ENCODE measurements around the gene VPS26C.
A peak's percentile ranks its signal among the peaks of the same experiment; 100 is the strongest.
"Not testable (repeated sequence)": the region's sequence is repeated elsewhere in the genome, so short reads cannot be mapped to it uniquely, and the experiment has no call there.

VPS26C gene

DNA sequence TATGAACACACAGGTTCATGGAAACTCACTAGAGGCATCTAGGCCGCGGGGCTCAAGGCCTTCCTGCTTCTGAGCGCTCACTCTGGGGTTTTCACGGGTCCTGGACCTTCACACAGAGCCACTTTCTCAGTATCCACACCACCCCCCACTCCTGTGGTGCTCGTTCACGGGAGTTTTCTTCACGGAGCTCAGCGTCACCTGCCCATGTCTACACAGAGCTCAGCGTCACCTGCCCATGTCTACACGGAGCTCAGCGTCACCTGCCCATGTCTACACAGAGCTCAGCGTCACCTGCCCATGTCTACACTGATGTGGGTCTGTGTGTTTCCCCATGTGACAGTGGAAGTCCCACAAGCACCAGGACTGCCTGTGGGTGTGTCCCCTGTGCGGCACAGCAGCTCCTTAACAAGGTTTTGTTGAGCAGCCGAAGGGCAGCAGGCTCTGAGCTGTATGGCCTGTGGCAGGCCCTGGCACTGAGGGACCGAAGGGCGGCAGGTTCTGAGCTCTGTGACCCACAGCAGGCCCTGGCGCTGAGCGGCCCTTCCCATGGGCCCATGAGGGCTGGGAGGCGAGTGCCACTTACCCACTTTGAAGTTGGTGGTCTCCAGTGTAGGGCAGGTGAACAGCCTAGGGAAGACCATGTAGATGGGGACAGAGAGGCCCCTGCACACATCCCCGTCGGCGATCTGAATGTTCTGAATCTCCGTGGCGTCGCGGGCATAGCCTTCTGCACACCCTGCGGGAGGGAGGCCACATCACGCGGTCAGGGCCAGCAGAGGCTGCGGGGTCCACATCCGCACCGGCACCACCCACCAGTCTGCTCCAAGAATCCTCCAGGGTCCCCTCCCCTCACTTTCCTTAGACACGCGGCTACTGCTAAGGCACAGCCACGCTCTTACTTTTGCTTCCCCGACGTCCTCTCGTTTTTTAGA is 39.8 kb downstream of the VPS26C start:
- DNase-seq = no peak

DNA sequence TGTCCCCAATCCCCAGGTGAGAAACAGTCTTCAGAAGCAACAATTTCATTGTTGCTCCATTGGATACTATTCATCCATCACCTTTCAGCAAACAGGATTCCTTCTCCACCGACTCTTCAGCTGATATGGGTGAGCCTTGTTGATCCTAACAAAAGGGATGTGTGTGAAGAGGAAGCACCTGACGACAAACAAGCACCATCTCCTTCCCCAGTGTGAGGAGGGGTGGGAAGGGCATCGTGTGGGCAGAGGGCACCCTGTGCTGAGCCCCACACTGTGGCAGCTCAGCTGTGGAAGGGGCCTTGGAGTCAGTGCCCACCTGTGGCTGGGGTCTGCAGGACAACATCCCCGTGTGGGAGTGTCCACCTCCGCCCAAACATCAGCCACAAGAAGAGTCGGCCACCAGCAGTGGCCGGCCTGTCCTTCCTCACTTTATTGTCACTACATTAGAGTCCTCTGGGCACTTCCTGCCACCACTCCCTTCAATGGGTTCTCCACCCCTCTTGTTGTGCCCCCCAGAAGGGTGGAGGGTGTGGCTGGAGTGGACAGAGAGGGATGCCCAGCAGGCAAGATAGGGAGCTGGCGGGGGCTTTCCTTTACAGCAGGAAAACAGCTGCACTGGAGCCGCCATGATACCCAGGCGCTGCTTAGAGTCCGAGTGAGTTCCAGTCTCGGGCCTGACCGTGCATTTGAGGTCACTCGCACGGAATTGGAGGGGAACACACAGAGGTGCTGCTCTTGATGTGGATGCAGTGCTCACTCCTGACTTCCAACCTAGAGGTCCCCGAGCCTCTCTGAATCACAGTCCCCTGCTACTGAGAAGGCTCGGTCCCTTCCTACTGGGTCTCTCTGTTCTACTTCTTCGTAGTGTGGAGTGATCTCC is 40.9 kb downstream of the VPS26C start:
- no peak for DNase-seq

DNA sequence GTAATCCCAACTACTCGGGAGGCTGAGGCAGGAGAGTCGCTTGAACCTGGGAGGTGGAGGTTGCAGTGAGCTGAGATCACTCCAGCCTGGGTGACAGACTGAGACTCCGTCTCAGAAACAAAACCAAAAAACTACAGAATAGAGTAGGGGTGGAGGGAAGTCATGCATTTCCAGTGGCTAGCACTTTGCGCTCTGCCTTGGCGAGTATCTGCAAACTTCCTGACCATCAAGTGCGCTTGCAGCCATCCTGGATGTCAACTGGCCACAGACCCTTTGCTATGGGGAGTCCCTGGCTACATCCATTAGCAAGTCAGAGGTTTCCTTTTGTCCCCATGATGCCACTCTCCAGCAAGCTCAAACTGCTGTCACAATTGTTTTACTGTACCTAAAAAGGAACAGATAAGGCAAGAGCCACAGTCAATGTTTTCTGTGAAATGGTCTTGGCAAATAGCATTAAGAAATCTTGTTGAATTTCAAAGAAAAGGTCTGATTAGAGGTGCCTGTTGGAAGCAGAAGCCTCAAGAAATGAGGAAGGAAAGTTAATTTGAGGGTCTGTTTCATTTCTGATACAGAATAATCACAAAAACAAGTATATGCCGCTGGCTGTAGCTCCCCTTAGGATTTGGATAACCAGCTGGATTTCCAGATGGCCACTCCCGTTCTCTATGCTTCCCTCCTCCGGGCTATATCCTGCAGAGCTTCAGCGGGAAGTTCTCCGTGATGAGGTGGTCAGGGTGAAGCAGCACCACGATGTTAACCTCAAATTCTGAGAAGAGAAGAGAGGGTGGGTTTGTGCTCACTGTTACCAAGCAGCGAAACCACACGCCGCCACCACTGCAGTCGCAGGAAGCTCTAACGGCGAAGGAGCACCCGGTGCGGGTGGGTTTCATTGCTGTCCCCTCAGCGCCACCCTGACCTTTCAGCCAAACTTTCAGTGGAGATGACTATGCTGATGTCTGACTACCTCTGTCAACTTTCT is 42.0 kb downstream of the VPS26C start:
- DNase-seq = no peak

DNA sequence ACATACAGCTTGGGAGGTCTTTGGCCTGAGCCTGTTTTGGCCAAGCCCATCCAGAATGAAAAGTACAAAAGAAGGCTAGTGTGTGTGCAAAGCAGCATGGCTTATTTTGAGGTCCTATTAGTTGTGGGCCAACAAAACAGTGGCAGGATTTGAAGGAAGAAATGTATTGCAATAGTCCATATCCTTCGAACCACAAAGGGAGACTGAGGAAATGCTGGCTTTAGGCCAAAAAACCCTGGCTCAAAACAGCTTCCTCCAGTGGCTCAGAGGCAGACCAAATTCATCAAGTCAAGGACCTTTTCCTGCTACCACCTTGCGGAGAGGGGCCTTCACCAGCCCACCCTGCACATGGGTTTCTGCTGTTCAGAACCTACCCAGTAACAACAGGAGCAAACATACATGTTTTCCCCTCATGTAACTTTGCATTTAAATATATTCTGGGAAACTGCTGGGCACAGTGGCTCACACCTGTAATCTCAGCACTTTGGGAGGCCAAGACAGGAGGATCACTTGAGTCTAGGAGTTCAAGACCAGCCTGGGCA is 43.3 kb downstream of the VPS26C start:
- no peak for DNase-seq

DNA sequence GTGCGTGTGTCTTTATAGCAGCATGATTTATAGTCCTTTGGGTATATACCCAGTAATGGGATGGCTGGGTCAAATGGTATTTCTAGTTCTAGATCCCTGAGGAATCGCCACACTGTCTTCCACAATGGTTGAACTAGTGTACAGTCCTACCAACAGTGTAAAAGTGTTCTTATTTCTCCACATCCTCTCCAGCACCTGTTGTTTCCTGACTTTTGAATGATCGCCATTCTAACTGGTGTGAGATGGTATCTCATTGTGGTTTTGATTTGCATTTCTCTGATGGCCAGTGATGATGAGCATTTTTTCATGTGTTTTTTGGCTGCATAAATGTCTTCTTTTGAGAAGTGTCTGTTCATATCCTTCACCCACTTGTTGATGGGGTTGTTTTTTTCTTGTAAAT is 44.9 kb downstream of the VPS26C start:
- not testable (repeated sequence) for DNase-seq

DNA sequence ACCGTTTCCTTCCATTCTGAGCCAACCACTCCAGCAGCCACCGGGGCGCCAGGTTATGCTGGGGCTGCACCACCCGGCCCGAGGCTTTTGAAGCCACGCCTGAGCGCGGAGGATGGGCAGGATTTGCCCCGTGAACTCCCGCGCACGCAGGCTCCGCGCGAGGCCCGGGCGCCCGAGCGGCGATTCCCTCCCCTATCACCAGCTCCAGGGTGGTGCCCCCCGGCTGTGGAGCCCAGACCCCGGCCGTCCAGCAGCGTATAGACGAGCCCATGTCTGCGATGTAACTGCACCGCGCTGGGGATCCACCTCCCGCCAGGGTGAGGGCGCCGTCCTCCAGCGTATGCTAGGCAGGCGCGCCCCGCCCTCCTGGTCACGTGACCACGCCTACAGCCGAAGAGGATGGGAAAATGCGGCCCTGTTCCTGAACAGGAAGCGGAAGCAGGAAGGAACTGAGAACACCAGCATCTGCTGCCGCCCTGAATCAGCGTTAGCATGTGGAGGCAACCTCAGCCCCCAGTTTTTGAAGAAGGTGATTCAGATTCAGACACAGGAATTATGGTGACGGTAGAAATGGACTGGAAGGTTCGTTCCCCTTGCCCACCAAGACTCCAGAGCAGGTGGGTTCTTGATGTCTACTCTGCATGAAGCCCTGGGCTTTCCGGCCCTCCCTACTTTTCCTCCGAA is 46.0 kb downstream of the VPS26C start:
- peak; percentile 95 to 97 for DNase-seq

DNA sequence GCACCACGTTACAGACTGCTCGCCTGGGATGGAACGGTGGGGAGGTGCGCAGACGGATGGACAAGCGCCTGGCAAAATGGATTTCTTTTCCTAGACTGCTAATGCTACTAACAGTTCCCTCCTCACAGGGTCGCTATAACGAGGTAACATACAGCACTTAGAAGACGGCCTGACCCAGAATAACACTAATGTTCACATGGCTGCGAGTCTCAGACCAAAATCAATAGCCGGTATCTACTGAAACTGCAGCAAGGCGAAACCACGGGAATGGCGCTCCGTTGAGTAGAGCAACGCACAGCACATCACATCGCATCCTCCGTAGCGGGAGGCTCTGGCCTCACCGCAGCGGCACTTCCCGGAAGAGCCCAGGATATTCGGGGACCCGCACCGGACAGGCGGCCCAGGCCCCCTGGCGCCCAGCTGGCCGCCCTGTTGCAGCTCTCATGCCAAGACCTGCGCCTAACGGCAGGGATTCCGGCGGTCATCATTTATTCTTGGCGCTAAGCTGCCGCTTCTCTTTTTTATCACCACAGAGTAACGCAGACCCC is 46.6 kb downstream of the VPS26C start:
- peak; percentile 17 to 20 for DNase-seq

DNA sequence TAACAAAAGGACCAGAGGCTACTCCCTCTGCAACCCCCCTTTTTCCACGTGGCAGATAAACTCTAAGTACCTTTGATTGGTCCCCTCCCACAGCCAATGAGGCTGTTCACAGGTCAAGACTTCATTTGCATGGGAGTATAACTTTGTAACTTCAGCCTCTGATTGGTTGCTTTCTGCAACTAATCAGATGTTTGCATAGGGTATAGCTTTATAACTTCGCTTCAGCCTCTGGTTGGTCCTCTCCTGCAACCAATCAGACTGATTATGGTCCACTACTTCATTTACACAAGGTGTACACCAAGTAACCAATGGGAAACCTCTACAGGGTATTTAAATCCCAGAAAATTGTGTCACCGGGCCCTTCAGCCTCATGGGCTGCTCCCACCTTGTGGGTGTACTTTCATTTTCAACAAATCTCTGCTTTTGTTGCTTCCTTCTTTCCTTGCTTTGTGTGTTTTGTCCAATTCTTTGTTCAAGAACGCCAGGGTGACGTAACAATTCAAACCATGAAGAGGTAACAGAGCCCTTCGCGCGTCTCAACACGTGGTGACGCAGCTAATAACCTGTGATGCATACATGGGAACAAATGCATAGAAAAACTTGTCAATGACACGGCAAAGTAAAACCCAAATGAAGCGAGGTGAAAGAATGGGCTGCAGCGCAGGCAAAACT is 47.2 kb downstream of the VPS26C start:
- no peak for DNase-seq

DNA sequence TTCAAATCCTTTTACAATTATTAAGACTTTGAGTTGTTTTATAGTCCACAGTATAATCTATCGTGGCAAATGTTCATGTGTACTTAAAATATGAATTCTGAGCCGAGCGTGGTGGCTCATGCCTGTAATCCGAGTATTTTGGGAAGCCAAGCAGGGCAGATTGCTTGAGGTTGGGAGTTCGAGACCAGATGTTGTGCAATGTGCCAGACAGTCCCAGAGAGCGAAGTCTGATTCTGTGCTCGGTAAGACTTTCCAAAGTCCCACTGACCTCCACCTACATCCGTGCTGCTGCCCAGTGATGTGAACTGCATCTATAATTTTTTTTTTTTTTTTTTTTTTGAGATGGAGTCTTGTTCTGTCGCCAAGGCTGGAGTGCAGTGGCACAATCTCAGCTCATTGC is 52.2 kb downstream of the VPS26C start:
- DNase-seq = no peak

DNA sequence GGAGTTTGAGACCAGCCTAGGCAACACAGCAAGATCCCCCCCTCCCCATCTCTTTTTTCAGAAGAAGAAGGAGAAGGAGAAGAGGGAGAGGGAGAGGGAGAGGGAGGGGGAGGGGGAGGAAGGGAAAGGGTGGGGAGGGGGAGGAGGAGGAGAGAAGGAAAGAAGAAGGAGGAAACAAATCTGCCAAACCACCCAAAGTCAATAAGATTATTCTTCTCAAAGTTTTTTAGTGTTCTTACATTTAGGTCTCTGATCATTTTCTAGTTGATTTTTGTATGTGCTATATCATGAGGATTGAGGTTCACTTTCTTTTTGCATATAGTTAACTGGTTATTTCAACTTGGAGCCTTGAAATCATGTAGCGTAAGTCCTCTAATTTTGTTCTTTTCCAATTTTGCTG is 56.3 kb downstream of the VPS26C start:
- no peak for DNase-seq

DNA sequence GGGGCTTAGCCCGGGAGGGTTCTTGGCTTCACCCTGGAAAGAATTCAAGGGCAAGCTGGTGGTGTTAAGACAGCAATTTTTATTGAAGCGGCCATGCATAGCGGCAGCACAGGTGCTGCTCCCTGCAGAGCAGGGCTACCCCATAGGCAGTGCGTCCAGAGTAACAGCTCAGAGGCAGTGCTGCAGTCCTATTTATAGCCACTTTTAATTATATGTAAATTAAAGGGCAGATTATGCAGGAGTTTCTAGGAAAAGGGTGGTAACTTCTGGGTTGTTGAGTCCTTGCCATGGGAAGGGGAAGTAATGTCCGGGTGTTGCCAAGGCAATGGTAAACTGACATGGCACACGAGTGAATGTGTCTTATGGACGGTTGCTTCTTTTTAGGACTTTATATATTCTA is 57.0 kb downstream of the VPS26C start:
- DNase-seq = peak; percentile 67 to 80

DNA sequence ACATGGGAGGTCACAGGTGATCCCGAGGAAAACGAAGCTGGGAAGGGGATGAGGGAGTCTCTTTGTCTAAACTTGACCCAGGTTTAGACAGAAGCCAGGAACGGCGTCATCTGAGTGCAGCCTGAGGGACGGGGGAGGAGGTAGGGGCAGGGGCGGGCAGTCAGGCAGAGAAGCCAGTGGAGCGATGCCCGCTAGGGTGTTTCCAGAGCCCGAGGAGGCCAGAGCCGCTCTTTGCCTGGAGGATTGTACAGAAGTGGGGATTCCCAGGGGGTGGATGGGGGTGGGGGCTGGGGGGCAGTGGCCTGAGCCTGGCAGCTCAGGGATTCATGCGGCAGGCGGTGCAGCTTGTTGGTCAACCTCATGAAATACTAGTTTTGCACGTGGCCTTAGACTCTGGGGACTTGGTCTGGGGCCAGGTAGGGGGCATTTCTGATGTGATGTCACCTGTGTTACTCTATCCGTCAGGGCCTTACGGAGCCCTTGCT is 58.4 kb downstream of the VPS26C start:
- DNase-seq = no peak

DNA sequence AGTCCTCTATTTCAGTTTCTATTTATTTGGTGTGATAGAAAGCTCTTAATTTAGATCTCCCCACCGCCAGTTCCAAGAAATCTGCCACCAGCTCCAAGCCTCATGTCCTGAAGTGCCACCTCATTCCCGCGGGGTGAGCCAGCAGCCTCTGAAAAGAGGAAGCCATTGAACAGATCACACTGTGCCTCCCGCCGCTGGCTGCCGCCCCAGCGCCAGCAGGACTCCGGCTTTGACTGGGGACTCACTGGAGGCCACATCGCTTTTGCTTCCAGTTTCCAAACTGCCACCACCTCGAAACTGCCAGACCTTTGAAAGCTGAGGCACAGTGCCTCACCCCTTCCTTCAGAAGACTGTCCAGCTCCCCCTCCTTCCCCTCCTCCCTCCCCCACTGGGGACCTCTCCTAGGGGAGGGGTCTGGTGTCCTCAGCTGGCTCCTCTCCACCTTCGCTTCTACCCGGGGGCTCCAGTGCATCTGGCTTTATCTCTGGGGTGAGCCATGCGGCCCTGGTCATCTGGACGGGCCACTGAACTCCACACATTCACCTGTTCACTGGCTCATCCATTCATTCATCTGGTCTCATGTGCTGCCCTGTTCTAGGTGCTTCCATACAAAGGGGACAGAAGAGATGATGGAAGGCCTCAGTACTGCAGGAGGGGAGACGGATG is 58.9 kb downstream of the VPS26C start:
- DNase-seq = peak; percentile 89 to 90

DNA sequence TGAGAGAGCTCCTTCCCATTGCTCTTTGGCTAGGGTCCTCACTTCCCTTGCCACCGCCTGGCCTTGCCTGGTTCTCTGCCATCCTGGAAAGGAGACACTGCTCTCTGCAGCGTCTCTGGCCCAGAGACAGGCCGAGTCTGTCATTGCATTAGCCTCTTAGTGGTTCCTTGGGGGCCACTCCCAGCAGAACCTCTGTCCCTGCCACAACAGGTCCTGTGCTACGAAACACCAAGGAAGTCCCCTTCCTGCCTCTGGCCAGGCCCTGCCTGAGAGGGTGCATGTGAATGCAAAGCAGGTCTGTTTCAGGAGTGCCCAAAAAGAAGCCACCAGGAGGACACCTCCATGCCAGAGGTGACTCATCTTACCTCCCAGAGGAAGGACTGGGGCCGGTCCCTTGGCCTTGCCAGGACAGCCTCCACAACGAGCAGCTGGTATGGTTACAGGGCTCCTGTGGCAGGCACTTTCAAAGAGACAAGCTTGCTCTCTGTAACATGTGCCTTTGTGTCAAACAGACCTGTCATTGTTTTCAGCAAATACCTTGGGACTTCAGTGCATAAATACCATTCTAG is 59.6 kb downstream of the VPS26C start:
- peak; percentile 5 to 24 for DNase-seq

DNA sequence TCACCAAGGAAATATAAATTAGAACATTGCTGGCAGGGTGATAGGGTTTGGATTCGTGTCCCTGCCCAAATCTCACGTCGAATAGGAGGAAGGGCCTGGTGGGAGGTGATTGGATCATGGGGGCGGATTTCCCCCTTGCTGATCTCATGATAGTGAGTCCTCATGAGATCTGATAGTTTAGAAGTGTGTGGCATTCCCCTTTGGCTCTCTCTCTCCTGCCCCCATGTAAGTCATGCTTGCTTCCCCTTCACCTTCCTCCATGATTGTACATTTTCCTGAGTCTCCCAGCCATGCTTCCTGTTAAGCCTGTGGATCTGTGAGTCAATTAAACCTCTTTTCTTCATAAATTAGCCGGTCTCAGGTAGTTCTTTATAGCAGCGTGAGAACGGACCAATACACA is 60.6 kb downstream of the VPS26C start:
- peak in 1 of 2 donors; percentile 24 for DNase-seq

DNA sequence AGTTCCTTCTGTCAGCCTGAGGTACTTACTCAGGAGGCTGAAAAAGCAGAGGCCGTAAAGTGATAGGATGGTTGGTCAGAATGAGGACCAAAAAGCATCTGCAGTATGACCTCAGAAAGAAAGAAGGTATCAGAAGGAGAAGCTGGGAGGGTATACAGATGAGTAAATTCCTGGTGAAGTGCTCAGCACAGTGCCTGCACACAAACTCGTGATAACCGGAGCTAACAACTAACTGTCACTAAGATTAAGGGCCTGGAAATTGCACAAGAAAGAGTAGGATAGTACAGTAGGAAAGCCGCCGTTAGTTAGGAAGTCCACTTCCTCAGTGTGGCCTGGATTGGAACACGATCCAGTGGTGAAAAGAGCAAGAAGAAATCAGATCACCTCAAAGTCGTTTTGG is 62.6 kb downstream of the VPS26C start:
- no peak for DNase-seq

DNA sequence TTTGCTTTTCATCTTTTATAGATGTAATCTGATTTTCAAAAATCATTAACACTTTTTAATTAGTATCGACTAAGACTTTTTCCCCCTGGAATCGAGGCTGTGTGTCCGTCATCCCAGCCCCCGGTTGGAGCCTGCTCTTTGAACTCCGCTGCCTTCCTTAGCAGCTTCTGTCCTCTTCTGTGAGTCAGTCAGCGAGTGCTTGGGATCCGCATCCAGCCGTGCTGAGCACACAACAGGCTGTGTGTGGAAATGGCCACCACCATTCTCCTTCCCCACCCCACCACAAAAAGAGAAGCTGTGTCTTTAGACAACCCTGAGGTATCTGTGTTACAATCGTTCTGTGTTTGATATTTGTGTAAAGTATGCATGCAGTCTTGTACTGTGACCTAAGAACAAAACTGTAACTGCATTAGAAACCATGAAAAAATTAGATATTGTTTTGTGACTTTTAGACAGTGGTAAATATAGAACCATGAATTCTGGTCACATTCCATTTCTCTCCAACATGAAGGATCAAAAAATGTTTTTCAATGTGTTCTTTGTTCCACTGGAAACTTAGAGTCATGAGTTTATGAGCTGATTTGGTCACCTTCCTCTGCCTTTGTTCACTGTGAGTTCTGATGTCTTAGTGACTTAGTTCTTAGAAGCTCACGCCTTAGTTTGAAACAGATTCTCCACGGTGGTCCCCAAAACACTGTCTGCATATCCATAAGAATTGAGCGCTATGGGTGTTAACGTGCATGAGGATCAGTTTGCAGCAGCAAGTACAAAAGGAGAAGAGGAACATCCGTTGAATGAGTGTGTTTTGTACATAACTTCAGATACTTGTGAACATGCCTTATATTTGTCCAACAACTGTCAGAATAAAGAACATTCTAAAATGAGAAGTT is 64.7 kb downstream of the VPS26C start:
- no peak for DNase-seq
